Measurements from ENCODE around the gene GPATCH2L. TPM values are rescaled to one million over a fixed set of nuclear protein-coding genes. Genes with fewer than 3 reads are reported as not detected.

Gene GPATCH2L
- total and polyA plus RNA-seq, 2 experiments from 2014 or later, result 16.1 to 60.5 TPM

DNA sequence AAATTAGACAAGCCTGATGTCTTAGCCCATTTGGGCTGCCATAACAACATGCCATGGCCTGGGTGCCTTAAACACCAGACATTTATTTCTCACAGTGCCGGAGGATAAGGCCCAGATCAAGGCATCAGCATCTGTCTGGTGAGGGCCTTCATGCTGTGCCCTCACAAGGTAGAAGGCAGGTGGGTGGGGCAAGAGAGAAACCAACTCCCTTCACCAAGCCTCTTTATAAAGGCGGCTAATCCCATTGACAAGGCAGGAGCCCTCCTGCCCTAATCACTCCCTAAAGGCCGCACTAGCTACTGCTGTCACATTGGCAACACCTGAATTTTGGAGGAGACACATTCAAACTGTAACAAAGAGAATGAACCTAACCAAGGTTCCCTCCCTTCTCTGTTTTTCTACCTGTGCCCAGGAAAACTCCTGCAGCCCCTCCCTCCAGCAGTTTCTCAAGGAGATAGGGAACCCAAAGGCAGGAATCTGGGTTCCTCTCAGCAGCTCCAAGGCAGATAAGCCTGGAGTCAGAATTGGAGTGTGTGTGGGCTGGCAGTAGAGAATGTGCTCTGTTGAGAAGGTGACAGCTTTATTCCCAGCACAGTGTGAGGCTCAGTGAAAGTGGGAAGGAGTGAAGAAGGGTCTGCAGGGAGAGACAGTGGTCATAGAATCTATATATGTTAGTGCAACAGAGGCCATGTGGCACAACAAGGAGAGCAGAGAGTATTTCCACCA, 21.7 kb upstream of the GPATCH2L start:
- Histone ChIP-seq H3K9me3 (ENCODE audit: low read depth) (no peaks in the 10 kb centered on the region), H3K79me2 (no peaks in the 10 kb centered on the region), H3K27ac (no peak overlapping the region), H4K20me1 (ENCODE audit: insufficient read depth, poor library complexity, severe bottlenecking) (no peaks in the 10 kb centered on the region), H3K4me3 (no peak overlapping the region), H3K36me3 (replicated peaks; ENCODE audit: insufficient read depth, low read depth) (no peaks in the 10 kb centered on the region), H2AFZ (no peak overlapping the region), H3K9me2 (replicated peaks; ENCODE audit: insufficient read depth) (no peaks in the 10 kb centered on the region), H3K27me3 (peaks cover 41% of the 10 kb centered on the region), H3K4me2 (no peak overlapping the region), H3K4me1 (ENCODE audit: insufficient read depth) (no peaks in the 10 kb centered on the region)
- 50% methylated on average over 3 of the region's 3 CpGs for WGBS (ENCODE audit: low lambda C conversion rate, missing lambda C conversion rate)
- no peak for DNase-seq (ENCODE audit: low spot score)
- TF ChIP-seq EZH2 (IDR thresholded peaks at IDR 0.05; ENCODE audit: borderline replicate concordance) (no peak), EZH2phosphoT487 (IDR thresholded peaks at IDR 0.05; ENCODE audit: low read depth, severe bottlenecking, unreplicated experiment) (no peak), CTCF (IDR thresholded peaks at IDR 0.05; ENCODE audit: poor library complexity) (no peak)

DNA sequence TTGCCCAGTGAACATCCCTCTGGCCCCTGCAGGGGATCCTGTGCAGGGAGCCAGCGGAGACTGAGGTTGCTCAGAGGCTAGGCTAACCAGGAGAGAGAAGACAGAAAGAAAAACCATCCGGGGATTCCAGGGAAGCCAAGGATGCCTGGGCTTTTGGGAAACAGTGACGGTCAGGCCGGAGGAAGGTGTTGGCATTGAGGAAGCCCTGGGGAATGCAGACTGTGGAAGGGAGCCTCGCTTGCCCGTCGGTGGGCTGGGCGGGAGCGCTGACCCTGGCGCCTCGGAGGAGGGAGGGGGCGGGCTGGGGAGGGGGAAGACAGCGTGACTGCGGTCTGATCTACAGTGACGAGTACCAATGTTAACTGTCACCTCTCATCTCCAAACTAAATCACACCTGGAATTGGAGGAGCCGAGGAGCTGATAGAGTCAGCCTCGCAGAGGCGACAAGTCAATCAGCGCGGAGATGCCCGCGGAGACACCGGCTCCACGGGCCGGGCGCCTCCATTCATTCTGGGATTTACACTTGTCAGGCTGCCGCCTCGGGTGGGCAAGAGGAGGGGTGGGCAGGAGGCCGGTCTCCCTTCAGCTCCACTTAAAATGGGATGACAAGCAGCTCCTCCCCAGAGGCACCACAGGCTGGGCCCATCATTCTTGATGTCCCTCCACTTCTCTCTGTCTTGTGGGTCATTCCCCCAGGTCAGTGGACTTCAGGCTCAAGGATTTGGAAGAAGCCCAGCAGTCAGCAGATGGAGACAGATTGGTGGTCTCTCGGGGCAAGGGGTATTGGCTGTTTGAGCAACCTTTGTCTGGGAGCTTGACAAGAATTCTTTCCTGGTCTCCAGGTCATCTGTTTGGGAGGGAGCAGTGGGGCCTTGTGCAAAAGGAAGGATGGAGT, 20.4 kb upstream of the GPATCH2L start:
- Histone ChIP-seq H3K9me2 (replicated peaks; ENCODE audit: insufficient read depth) (no peaks in the 10 kb centered on the region), H3K4me2 (no peak overlapping the region), H3K9me3 (ENCODE audit: low read depth) (no peaks in the 10 kb centered on the region), H3K79me2 (no peaks in the 10 kb centered on the region), H3K27ac (no peak overlapping the region), H3K4me3 (no peak overlapping the region), H3K27me3 (peaks cover 54% of the 10 kb centered on the region), H4K20me1 (ENCODE audit: insufficient read depth, poor library complexity, severe bottlenecking) (no peaks in the 10 kb centered on the region), H3K36me3 (replicated peaks; ENCODE audit: insufficient read depth, low read depth) (no peaks in the 10 kb centered on the region), H3K4me1 (ENCODE audit: insufficient read depth) (no peaks in the 10 kb centered on the region), H2AFZ (no peak overlapping the region)
- TF ChIP-seq EZH2 (IDR thresholded peaks at IDR 0.05; ENCODE audit: borderline replicate concordance) (no peak), EZH2phosphoT487 (IDR thresholded peaks at IDR 0.05; ENCODE audit: low read depth, severe bottlenecking, unreplicated experiment) (no peak), CTCF (IDR thresholded peaks at IDR 0.05; ENCODE audit: poor library complexity) (no peak)
- no peak for DNase-seq (ENCODE audit: low spot score)
- 28% methylated on average over 25 of the region's 30 CpGs for WGBS (ENCODE audit: low lambda C conversion rate, missing lambda C conversion rate)

GRCh38 chr14:76133103-76133502, 18.6 kb upstream of the GPATCH2L start:
- Histone ChIP-seq H2AFZ (no peak overlapping the region), H3K79me2 (no peaks in the 10 kb centered on the region), H3K27me3 (peaks cover 72% of the 10 kb centered on the region), H3K4me1 (ENCODE audit: insufficient read depth) (no peaks in the 10 kb centered on the region), H3K9me3 (ENCODE audit: low read depth) (no peaks in the 10 kb centered on the region), H3K4me2 (no peak overlapping the region), H3K4me3 (no peak overlapping the region), H3K36me3 (replicated peaks; ENCODE audit: insufficient read depth, low read depth) (no peaks in the 10 kb centered on the region), H3K9me2 (replicated peaks; ENCODE audit: insufficient read depth) (no peaks in the 10 kb centered on the region), H4K20me1 (ENCODE audit: insufficient read depth, poor library complexity, severe bottlenecking) (no peaks in the 10 kb centered on the region), H3K27ac (no peak overlapping the region)
- WGBS (ENCODE audit: low lambda C conversion rate, missing lambda C conversion rate), result 16% methylated on average over 4 of the region's 4 CpGs
- no peak for TF ChIP-seq EZH2phosphoT487 (IDR thresholded peaks at IDR 0.05; ENCODE audit: low read depth, severe bottlenecking, unreplicated experiment)
- TF ChIP-seq CTCF (IDR thresholded peaks at IDR 0.05; ENCODE audit: poor library complexity), result no peak
- no peak for TF ChIP-seq EZH2 (IDR thresholded peaks at IDR 0.05; ENCODE audit: borderline replicate concordance)
- DNase-seq (ENCODE audit: low spot score), result peak; percentile 50

Data from hepatocyte (in vitro differentiated cells).